Skeletal muscle tissue (tissue), 4 donors: ENCODE results near the gene KCNS3. TPM values are rescaled to one million over a fixed set of nuclear protein-coding genes. Genes with fewer than 3 reads are reported as not detected.

ENCODE experiments used
- H3K27ac ChIP-seq: one replicate; pipeline ENCODE4 v1.7.0; 2013; ENCODE audit warnings: mild to moderate bottlenecking, low read depth, low read length, inconsistent platforms
- H3K27me3 ChIP-seq, 3 donors: one replicate each; pipeline ENCODE4 v1.7.0; 2013; ENCODE audit warnings: low read length in 3 of 3; ENCODE audit not compliant: control insufficient read depth in 3 of 3, insufficient read depth in 3 of 3
- H3K36me3 ChIP-seq, 3 donors: one replicate each; pipeline ENCODE4 v1.7.0; 2013; ENCODE audit warnings: low read length in 3 of 3; ENCODE audit not compliant: control insufficient read depth in 3 of 3, insufficient read depth in 3 of 3
- H3K4me1 ChIP-seq, 3 donors: one replicate each; pipeline ENCODE4 v1.7.0; 2013; ENCODE audit warnings: low read length in 3 of 3, mild to moderate bottlenecking in 3 of 3; ENCODE audit not compliant: control insufficient read depth in 3 of 3, insufficient read depth in 3 of 3
- H3K4me3 ChIP-seq, 3 donors: one replicate each; pipeline ENCODE4 v1.7.0; 2013; ENCODE audit warnings: low read length in 3 of 3
- H3K9ac ChIP-seq, 3 donors: one replicate each; pipeline ENCODE4 v1.7.0; 2013; ENCODE audit warnings: low read length in 3 of 3, mild to moderate bottlenecking in 3 of 3, moderate library complexity in 2 of 3, low read depth in 1 of 3
- H3K9me3 ChIP-seq, 3 donors: one replicate each; pipeline ENCODE4 v1.7.0; 2013; ENCODE audit warnings: low read length in 3 of 3; ENCODE audit not compliant: control insufficient read depth in 3 of 3
- total RNA-seq: library from RNA; depleted of rRNA; stranded (reverse); fragments of >200 nt; gene quantifications from one replicate; pipeline ENCODE4 v1.2.3, GENCODE V29; 2014
- donor health status: Osteomylitis.

Gene KCNS3
- total RNA-seq, 1 donor from 2014 or later = 12.5 TPM

- Histone ChIP-seq H3K36me3 (no peaks in the 10 kb centered on the region), H3K9me3 (no peaks in the 10 kb centered on the region), H3K4me3 (no peak overlapping the region), H3K9ac (no peak overlapping the region), H3K27me3 (peaks cover 0 to 2% (median 0%) of the 10 kb centered on the region in 3 donors), H3K27ac (no peak overlapping the region), H3K4me1 (peaks cover 2 to 8% (median 5%) of the 10 kb centered on the region in 3 donors)
Observed at GRCh38 chr2:17873021-17873420, 5.4 kb upstream of the KCNS3 start.

DNA sequence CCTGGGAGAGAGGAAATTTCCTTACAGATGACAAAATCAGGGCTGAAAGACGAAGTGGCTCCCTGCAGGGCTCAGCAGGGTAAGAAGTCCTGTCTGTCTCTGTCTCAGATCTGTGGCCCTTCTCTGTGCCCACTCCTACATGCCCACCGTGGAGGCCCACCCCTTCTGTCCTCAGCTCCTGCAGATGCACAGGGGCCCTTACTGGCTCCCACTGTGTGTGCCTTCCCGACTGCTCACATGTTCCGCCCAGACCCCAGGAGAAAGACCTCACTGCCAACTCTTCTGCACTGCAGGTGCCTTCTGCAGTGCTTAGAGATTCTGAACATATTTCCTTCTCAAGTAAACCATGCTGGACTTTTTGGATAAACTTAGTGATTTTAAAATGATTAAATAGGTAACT is 1.9 kb upstream of the KCNS3 start:
- no peak overlapping the region for H3K4me3 ChIP-seq
- no peak overlapping the region for H3K27ac ChIP-seq
- no peaks in the 10 kb centered on the region for H3K9me3 ChIP-seq
- no peak overlapping the region for H3K9ac ChIP-seq
- no peaks in the 10 kb centered on the region for H3K36me3 ChIP-seq
- peaks cover 15 to 34% (median 15%) of the 10 kb centered on the region in 3 donors for H3K4me1 ChIP-seq
- no peaks in the 10 kb centered on the region for H3K27me3 ChIP-seq

DNA sequence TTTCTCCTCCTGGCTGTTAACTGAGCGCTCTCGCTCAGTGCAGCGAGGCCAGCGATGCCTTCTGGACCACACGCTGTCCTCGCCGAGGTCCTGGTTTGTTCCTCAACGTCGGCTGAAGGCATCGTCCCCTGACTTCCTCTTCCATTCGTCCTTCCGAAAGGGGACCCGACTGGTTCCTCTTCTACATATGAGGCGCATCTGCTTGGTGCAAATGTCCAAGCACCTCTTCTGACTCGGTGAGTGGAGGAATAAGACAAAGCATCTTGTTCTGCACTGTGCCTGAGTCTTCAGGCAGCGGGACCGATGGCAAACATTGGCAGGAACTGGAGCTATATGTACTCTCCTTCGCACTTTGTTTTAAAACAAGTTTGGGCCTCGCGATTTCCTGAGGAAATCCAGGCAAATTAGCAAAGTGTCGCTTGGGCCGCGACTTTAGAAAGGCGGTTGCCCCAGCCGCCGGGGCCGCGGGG is 621 bp upstream of the KCNS3 start:
- Histone ChIP-seq H3K4me3 (peak overlapping the region; percentile 69 to 79 (median 71)), H3K27me3 (no peaks in the 10 kb centered on the region), H3K27ac (no peak overlapping the region), H3K9ac (peak overlapping the region in 2 of 3 donors; percentile 62 to 77), H3K4me1 (peaks cover 15 to 37% (median 15%) of the 10 kb centered on the region in 3 donors), H3K9me3 (no peaks in the 10 kb centered on the region), H3K36me3 (no peaks in the 10 kb centered on the region)

GRCh38 chr2:17879137-17879912 is 858 bp downstream of the KCNS3 start:
- Histone ChIP-seq H3K4me1 (peaks cover 15 to 37% (median 15%) of the 10 kb centered on the region in 3 donors), H3K4me3 (peak overlapping the region; percentile 83 to 92 (median 91)), H3K36me3 (no peaks in the 10 kb centered on the region), H3K9ac (peak overlapping the region; percentile 77 to 85 (median 81)), H3K9me3 (no peaks in the 10 kb centered on the region), H3K27ac (peak overlapping the region; percentile 60), H3K27me3 (no peaks in the 10 kb centered on the region)

- Histone ChIP-seq H3K27me3 (no peaks in the 10 kb centered on the region), H3K4me3 (peak overlapping the region; percentile 83 to 92 (median 91)), H3K9me3 (no peaks in the 10 kb centered on the region), H3K9ac (peak overlapping the region; percentile 77 to 85 (median 81)), H3K4me1 (peaks cover 15 to 40% (median 15%) of the 10 kb centered on the region in 3 donors), H3K36me3 (no peaks in the 10 kb centered on the region), H3K27ac (peak overlapping the region; percentile 60)
Observed at GRCh38 chr2:17879913-17880274, 1.4 kb downstream of the KCNS3 start.

GRCh38 chr2:17892770-17893534 is 14.5 kb downstream of the KCNS3 start:
- Histone ChIP-seq H3K4me3 (no peak overlapping the region), H3K9ac (peak overlapping the region in 1 of 3 donors; percentile 34), H3K36me3 (no peaks in the 10 kb centered on the region)

DNA sequence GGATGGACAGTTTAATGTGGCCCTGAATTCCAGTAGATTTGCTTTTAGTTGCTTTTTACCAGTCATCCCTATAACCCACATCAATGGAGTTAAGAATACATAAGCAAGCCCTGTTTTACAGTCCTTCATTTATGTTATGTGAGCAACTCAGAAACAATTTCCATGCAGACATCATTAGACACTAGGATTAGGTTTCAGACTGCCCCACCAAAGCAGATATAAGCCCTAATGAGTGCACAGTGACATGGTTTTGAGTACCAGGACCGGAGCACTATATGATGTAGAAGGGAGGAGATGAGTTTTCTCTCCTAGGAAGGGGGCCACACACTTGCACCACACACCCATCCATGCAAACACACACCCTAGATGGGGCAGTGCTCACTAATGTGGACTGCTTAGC is 15.5 kb downstream of the KCNS3 start:
- H3K27me3 ChIP-seq = no peaks in the 10 kb centered on the region
- H3K9me3 ChIP-seq = no peaks in the 10 kb centered on the region
- peak overlapping the region in 2 of 3 donors; percentile 19 to 21 for H3K9ac ChIP-seq
- H3K27ac ChIP-seq = peak overlapping the region; percentile 7
- H3K4me1 ChIP-seq = peaks cover 16 to 23% (median 20%) of the 10 kb centered on the region in 3 donors
- H3K36me3 ChIP-seq = no peaks in the 10 kb centered on the region
- peak overlapping the region in 1 of 3 donors; percentile 31 for H3K4me3 ChIP-seq

More at GRCh38 chr2:17892770-17893534, 14.5 kb downstream of the KCNS3 start:
- Histone ChIP-seq H3K4me1 (peaks cover 16 to 23% (median 20%) of the 10 kb centered on the region in 3 donors), H3K9me3 (no peaks in the 10 kb centered on the region), H3K27ac (peak overlapping the region; percentile 40), H3K27me3 (no peaks in the 10 kb centered on the region)

GRCh38 chr2:17894556-17894955 is 16.1 kb downstream of the KCNS3 start:
- Histone ChIP-seq H3K36me3 (no peaks in the 10 kb centered on the region), H3K4me3 (peak overlapping the region in 1 of 3 donors; percentile 7), H3K27ac (peak overlapping the region; percentile 7), H3K27me3 (no peaks in the 10 kb centered on the region), H3K9ac (no peak overlapping the region), H3K9me3 (no peaks in the 10 kb centered on the region), H3K4me1 (peaks cover 16 to 23% (median 20%) of the 10 kb centered on the region in 3 donors)

DNA sequence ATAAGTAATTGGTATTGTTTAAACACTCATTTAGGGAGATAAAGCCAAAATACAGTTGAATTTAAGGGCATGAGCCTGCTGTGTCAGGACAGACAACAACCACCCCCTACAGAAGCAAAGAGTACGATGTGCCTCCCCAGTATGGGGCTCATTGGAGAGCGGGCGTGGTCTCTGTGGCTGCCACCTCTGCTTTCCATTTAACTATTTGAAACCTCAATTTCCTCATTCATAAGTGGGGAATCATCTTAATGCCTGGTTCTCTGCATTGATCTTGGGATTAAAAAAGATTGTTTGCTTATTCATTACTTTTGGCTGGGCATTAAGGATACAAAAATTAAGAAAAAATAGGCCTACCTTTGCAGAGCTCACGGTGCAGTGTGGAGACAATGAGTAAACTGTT is 21.4 kb downstream of the KCNS3 start:
- peaks cover 5 to 8% (median 5%) of the 10 kb centered on the region in 3 donors for H3K4me1 ChIP-seq
- no peaks in the 10 kb centered on the region for H3K9me3 ChIP-seq
- no peak overlapping the region for H3K9ac ChIP-seq
- H3K27ac ChIP-seq = no peak overlapping the region
- H3K36me3 ChIP-seq = no peaks in the 10 kb centered on the region
- no peaks in the 10 kb centered on the region for H3K27me3 ChIP-seq
- H3K4me3 ChIP-seq = no peak overlapping the region

- Histone ChIP-seq H3K27me3 (no peaks in the 10 kb centered on the region), H3K9ac (no peak overlapping the region), H3K4me1 (peaks cover 5 to 8% (median 5%) of the 10 kb centered on the region in 3 donors), H3K27ac (no peak overlapping the region), H3K36me3 (no peaks in the 10 kb centered on the region), H3K9me3 (no peaks in the 10 kb centered on the region), H3K4me3 (no peak overlapping the region)
Observed at GRCh38 chr2:17901246-17901645, 22.8 kb downstream of the KCNS3 start.
